ENCODE measurements around the gene SIX1. TPM values are rescaled to one million over a fixed set of nuclear protein-coding genes. Genes with fewer than 3 reads are reported as not detected.

The SIX1 gene
- total and polyA plus RNA-seq, 2 of the 13 experiments (the other 11 are each of a cell fraction or from before 2014, with no cell fraction given) = 1.7 to 6.5 TPM

- TF ChIP-seq, protein P1, sequence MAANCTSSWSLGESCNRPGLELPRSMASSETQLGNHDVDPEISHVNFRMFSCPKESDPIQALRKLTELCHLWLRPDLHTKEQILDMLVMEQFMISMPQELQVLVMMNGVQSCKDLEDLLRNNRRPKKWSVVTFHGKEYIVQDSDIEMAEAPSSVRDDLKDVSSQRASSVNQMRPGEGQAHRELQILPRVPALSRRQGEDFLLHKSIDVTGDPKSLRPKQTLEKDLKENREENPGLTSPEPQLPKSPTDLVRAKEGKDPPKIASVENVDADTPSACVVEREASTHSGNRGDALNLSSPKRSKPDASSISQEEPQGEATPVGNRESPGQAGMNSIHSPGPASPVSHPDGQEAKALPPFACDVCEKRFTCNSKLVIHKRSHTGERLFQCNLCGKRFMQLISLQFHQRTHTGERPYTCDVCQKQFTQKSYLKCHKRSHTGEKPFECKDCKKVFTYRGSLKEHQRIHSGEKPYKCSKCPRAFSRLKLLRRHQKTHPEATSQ (CRISPR knock-in tag; IDR thresholded peaks at IDR 0.05; ENCODE audit: borderline replicate concordance) = no peak; the same call in 1 of the 2 replicates
- TF ChIP-seq XBP1 (CRISPR knock-in tag; IDR thresholded peaks at IDR 0.05) (no peak), ZBTB26 (CRISPR knock-in tag; IDR thresholded peaks at IDR 0.05; ENCODE audit: borderline replicate concordance) (no peak), PPARG (CRISPR knock-in tag; conservative IDR thresholded peaks at IDR 0.05) (peak; percentile 44; the same call in 1 of the 2 replicates), EP300 (IDR thresholded peaks at IDR 0.05; ENCODE audit: low read depth in 2 of 2, low read length in 2 of 2) (peak in 1 of 2 experiments; percentile 66; a peak in 2 of 4 replicates), EP300 (CRISPR knock-in tag; IDR thresholded peaks at IDR 0.05; ENCODE audit: borderline replicate concordance) (no peak), PATZ1 (CRISPR knock-in tag; IDR thresholded peaks at IDR 0.05) (peak; percentile 63), GABPB1 (CRISPR knock-in tag; IDR thresholded peaks at IDR 0.05) (no peak), HOMEZ (CRISPR knock-in tag; IDR thresholded peaks at IDR 0.05; ENCODE audit: low read depth) (peak; percentile 59; the same call in 1 of the 2 replicates), ZNF232 (CRISPR knock-in tag; IDR thresholded peaks at IDR 0.05; ENCODE audit: borderline replicate concordance) (no peak), PHF21A (CRISPR knock-in tag; IDR thresholded peaks at IDR 0.05) (peak; percentile 46; the same call in 1 of the 2 replicates), GATAD1 (CRISPR knock-in tag; IDR thresholded peaks at IDR 0.05) (no peak), ZNF138 (CRISPR knock-in tag; IDR thresholded peaks at IDR 0.05; ENCODE audit: low read depth) (no peak), SKI (IDR thresholded peaks at IDR 0.05; ENCODE audit: partially characterized antibody) (peak; percentile 67), KAT8 (CRISPR knock-in tag; IDR thresholded peaks at IDR 0.05) (peak; percentile 56; the same call in 1 of the 2 replicates)
- TF ChIP-seq, protein P2, sequence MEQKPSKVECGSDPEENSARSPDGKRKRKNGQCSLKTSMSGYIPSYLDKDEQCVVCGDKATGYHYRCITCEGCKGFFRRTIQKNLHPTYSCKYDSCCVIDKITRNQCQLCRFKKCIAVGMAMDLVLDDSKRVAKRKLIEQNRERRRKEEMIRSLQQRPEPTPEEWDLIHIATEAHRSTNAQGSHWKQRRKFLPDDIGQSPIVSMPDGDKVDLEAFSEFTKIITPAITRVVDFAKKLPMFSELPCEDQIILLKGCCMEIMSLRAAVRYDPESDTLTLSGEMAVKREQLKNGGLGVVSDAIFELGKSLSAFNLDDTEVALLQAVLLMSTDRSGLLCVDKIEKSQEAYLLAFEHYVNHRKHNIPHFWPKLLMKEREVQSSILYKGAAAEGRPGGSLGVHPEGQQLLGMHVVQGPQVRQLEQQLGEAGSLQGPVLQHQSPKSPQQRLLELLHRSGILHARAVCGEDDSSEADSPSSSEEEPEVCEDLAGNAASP (CRISPR knock-in tag; IDR thresholded peaks at IDR 0.05; ENCODE audit: borderline replicate concordance) = peak; percentile 55; the same call in 1 of the 2 replicates
- TF ChIP-seq, protein P3, sequence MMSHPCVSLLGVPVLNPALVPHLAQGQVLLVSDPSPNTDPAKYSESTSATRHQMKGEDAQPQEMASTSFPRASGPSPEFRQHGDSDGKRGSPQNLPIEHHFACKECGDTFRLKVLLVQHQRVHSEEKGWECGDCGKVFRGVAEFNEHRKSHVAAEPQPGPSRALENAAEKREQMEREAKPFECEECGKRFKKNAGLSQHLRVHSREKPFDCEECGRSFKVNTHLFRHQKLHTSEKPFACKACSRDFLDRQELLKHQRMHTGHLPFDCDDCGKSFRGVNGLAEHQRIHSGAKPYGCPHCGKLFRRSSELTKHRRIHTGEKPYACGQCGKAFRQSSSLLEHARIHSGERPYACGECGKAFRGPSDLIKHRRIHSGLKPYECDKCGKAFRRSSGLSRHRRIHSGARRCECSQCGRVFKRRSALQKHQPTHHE (CRISPR knock-in tag; IDR thresholded peaks at IDR 0.05; ENCODE audit: borderline replicate concordance) = no peak
Observed at GRCh38 chr14:60691383-60692113, 42.3 kb upstream of the SIX1 start (continued).
